GM23248 (cell line): Measurements from ENCODE around the gene CTNNA2. TPM values are rescaled to one million over a fixed set of nuclear protein-coding genes. Genes with fewer than 3 reads are reported as not detected.

ENCODE experiments used
- DNase-seq: peaks from one replicate; pipeline ENCODE4 v3.0.0-alpha.2; 2015
- H2AFZ ChIP-seq: fragments of 200-600 bp; sonication (generic); 2 replicates; pipeline ENCODE4 v1.6.1; 2016; ENCODE audit warnings: antibody characterized with exemption
- H3F3A ChIP-seq: fragments of 200-600 bp; sonication (generic); 2 replicates; pipeline ENCODE4 v1.6.1; 2016; ENCODE audit warnings: mild to moderate bottlenecking, antibody characterized with exemption, mixed run types; ENCODE audit not compliant: insufficient read depth
- H3K27ac ChIP-seq: fragments of 200-600 bp; sonication (generic); 2 replicates; pipeline ENCODE4 v1.5.1; 2016; ENCODE audit warnings: mild to moderate bottlenecking
- H3K27me3 ChIP-seq: fragments of 200-600 bp; sonication (generic); replicated peaks from 2 replicates; pipeline ENCODE4 v1.6.1; 2016; ENCODE audit warnings: mild to moderate bottlenecking; ENCODE audit not compliant: insufficient read depth
- H3K36me3 ChIP-seq: fragments of 200-600 bp; sonication (generic); 2 replicates; pipeline ENCODE4 v1.6.1; 2016; ENCODE audit warnings: low read depth, mild to moderate bottlenecking
- H3K4me1 ChIP-seq: fragments of 200-600 bp; sonication (generic); 2 replicates; pipeline ENCODE4 v1.6.1; 2016; ENCODE audit warnings: mild to moderate bottlenecking; ENCODE audit not compliant: insufficient read depth
- H3K4me2 ChIP-seq: fragments of 200-600 bp; sonication (generic); one replicate; pipeline ENCODE4 v1.6.1; 2016; ENCODE audit warnings: mild to moderate bottlenecking; ENCODE audit not compliant: unreplicated experiment
- H3K4me3 ChIP-seq: fragments of 200-600 bp; sonication (generic); 2 replicates; pipeline ENCODE4 v1.5.1; 2016; ENCODE audit warnings: mild to moderate bottlenecking
- H3K79me2 ChIP-seq: fragments of 200-600 bp; sonication (generic); 2 replicates; pipeline ENCODE4 v1.6.1; 2016; ENCODE audit warnings: mild to moderate bottlenecking; ENCODE audit not compliant: insufficient read depth
- H3K9ac ChIP-seq: fragments of 200-600 bp; sonication (generic); 2 replicates; pipeline ENCODE4 v1.6.1; 2016; ENCODE audit warnings: mild to moderate bottlenecking
- H3K9me2 ChIP-seq: fragments of 200-600 bp; sonication (generic); 2 replicates; pipeline ENCODE4 v1.6.1; 2016; ENCODE audit warnings: mixed run types, mild to moderate bottlenecking, moderate library complexity; ENCODE audit not compliant: insufficient read depth
- H3K9me3 ChIP-seq: fragments of 200-600 bp; sonication (generic); one replicate; pipeline ENCODE4 v1.6.1; 2017; ENCODE audit warnings: low read depth
- H4K20me1 ChIP-seq: fragments of 200-600 bp; sonication (generic); 2 replicates; pipeline ENCODE4 v1.6.0; 2016; ENCODE audit not compliant: insufficient read depth
- EZH2 ChIP-seq: fragments of 200-600 bp; sonication (generic); IDR thresholded peaks from 2 replicates; pipeline ENCODE4 v1.6.1; 2018; ENCODE audit warnings: antibody characterized with exemption, mild to moderate bottlenecking; ENCODE audit not compliant: insufficient read depth, poor library complexity, severe bottlenecking
- EZH2phosphoT487 ChIP-seq: fragments of 200-600 bp; sonication (generic); IDR thresholded peaks from 2 replicates; pipeline ENCODE4 v1.6.1; 2018; ENCODE audit warnings: antibody characterized with exemption, moderate library complexity, mild to moderate bottlenecking, low read depth; ENCODE audit not compliant: insufficient read depth
- WGBS, 2 experiments: methylation state at CpG; one replicate each; pipeline ENCODE4 v1.1.6; 2015 to 2017; ENCODE audit warnings: low lambda C conversion rate in 2 of 2, low coverage in 1 of 2; ENCODE audit errors: missing lambda C conversion rate in 2 of 2; 5-methylcytosine and 5-hydroxymethylcytosine counted together
- in situ Hi-C: fragments of 300-500 bp; cut with MboI; formaldehyde crosslinking; loops from 2 replicates; pipeline ENCODE4 v1.15.0; 2020
- polyA plus RNA-seq: library from polyadenylated mRNA; unstranded; fragments of >200 nt; fragmentation: Nextera tagmentation; extraction: Ambion mirVana; gene quantifications from 2 replicates; pipeline ENCODE4 v1.2.1, GENCODE V29; 2016
- total RNA-seq: library from RNA; depleted of rRNA; stranded (reverse); fragments of >200 nt; shearing (Covaris generic); gene quantifications from 2 replicates; pipeline ENCODE4 v1.2.3, GENCODE V29; 2014

CTNNA2 gene
- total and polyA plus RNA-seq, 2 experiments from 2014 or later: not detected

GRCh38 chr2:80166483-80167171 is 653.8 kb downstream of the CTNNA2 start:
- H3K4me3 ChIP-seq: no peak overlapping the region
- in situ Hi-C loops: no loop called here
- H3F3A ChIP-seq: no peaks in the 10 kb centered on the region
- no peaks in the 10 kb centered on the region for H3K9me3 ChIP-seq
- no peaks in the 10 kb centered on the region for H3K36me3 ChIP-seq
- no peaks in the 10 kb centered on the region for H3K4me1 ChIP-seq
- H3K27me3 ChIP-seq: no peaks in the 10 kb centered on the region
- TF ChIP-seq EZH2 (no peak), EZH2phosphoT487 (no peak)
- 6 to 11% methylated on average over 3 of the region's 3 CpGs for WGBS, 2 experiments
- DNase-seq: no peak
- H3K9ac ChIP-seq: no peak overlapping the region
- H3K79me2 ChIP-seq: no peaks in the 10 kb centered on the region
- H2AFZ ChIP-seq: no peak overlapping the region
- no peak overlapping the region for H3K4me2 ChIP-seq
- no peak overlapping the region for H3K27ac ChIP-seq
- no peaks in the 10 kb centered on the region for H3K9me2 ChIP-seq
- no peaks in the 10 kb centered on the region for H4K20me1 ChIP-seq

- WGBS, 2 experiments: 14 to 24% methylated on average over 1 of the region's 1 CpG
- Histone ChIP-seq H3K4me3 (no peak overlapping the region), H4K20me1 (no peaks in the 10 kb centered on the region), H3K4me1 (no peaks in the 10 kb centered on the region), H3F3A (no peaks in the 10 kb centered on the region), H3K9ac (no peak overlapping the region), H3K27ac (no peak overlapping the region), H2AFZ (no peak overlapping the region), H3K79me2 (no peaks in the 10 kb centered on the region), H3K36me3 (no peaks in the 10 kb centered on the region), H3K9me3 (no peaks in the 10 kb centered on the region), H3K27me3 (no peaks in the 10 kb centered on the region), H3K9me2 (no peaks in the 10 kb centered on the region), H3K4me2 (no peak overlapping the region)
- in situ Hi-C loops: no loop called here
- TF ChIP-seq EZH2 (no peak), EZH2phosphoT487 (no peak)
- no peak for DNase-seq
These were observed 654.5 kb downstream of the CTNNA2 start for GRCh38 chr2:80167284-80167808.

GRCh38 chr2:80168037-80168436 is 655.2 kb downstream of the CTNNA2 start:
- Histone ChIP-seq H3K36me3 (no peaks in the 10 kb centered on the region), H3K9ac (no peak overlapping the region), H3K79me2 (no peaks in the 10 kb centered on the region), H3K9me2 (no peaks in the 10 kb centered on the region), H3K27ac (no peak overlapping the region), H3K4me3 (no peak overlapping the region), H3K27me3 (no peaks in the 10 kb centered on the region), H3K4me2 (no peak overlapping the region), H3K4me1 (no peaks in the 10 kb centered on the region), H3F3A (no peaks in the 10 kb centered on the region), H2AFZ (no peak overlapping the region), H4K20me1 (no peaks in the 10 kb centered on the region), H3K9me3 (no peaks in the 10 kb centered on the region)
- DNase-seq: no peak
- TF ChIP-seq EZH2 (no peak), EZH2phosphoT487 (no peak)
- in situ Hi-C loops: no loop called here
- WGBS, 2 experiments: 5 to 9% methylated on average over 2 of the region's 2 CpGs

GRCh38 chr2:80168801-80169200 is 656.0 kb downstream of the CTNNA2 start:
- WGBS, 2 experiments: 51 to 57% methylated on average over 7 of the region's 7 CpGs
- Histone ChIP-seq H3K4me2 (no peak overlapping the region), H3K79me2 (no peaks in the 10 kb centered on the region)

More at GRCh38 chr2:80168801-80169200, 656.0 kb downstream of the CTNNA2 start:
- no peak for DNase-seq
- H3K4me1 ChIP-seq: no peaks in the 10 kb centered on the region
- H4K20me1 ChIP-seq: no peaks in the 10 kb centered on the region
- no peak overlapping the region for H2AFZ ChIP-seq
- no peak for TF ChIP-seq EZH2phosphoT487
- no peak for TF ChIP-seq EZH2
- no peaks in the 10 kb centered on the region for H3F3A ChIP-seq
- H3K9me2 ChIP-seq: no peaks in the 10 kb centered on the region
- no peak overlapping the region for H3K27ac ChIP-seq
- no peak overlapping the region for H3K9ac ChIP-seq
- in situ Hi-C loops: no loop called here
- H3K4me3 ChIP-seq: no peak overlapping the region
- H3K27me3 ChIP-seq: no peaks in the 10 kb centered on the region
- no peaks in the 10 kb centered on the region for H3K9me3 ChIP-seq
- no peaks in the 10 kb centered on the region for H3K36me3 ChIP-seq
